HEK293T (cell line): ENCODE data around the gene SIAH1.

Source experiments
- CTCF ChIA-PET: fragments of 350-600 bp; formaldehyde crosslinking; extraction: SDS; loops from one replicate; lab custom pipeline; 2021; ENCODE audit warnings: antibody characterized with exemption, inconsistent platforms; lab: Yijun Ruan, JAX
- POLR2A ChIA-PET: fragments of 350-600 bp; formaldehyde crosslinking; extraction: SDS; loops from one replicate; lab custom pipeline; 2020; ENCODE audit warnings: antibody characterized with exemption, inconsistent platforms; lab: Yijun Ruan, JAX
- DNase-seq: peaks from one replicate; pipeline ENCODE4 v3.0.0; 2012; ENCODE audit warnings: mixed read lengths; ENCODE audit errors: extremely low spot score
- ARNT ChIP-seq: fragments of 450-650 bp; IDR thresholded peaks from 2 replicates; pipeline ENCODE4 v1.6.1; 2017; ENCODE audit warnings: mild to moderate bottlenecking
- BHLHE40 ChIP-seq: fragments of 450-650 bp; IDR thresholded peaks from 2 replicates; pipeline ENCODE4 v1.6.1; 2016; ENCODE audit warnings: mild to moderate bottlenecking, moderate library complexity, borderline replicate concordance
- CTBP1 ChIP-seq: fragments of 450-650 bp; IDR thresholded peaks from 2 replicates; pipeline ENCODE4 v1.6.1; 2016; ENCODE audit warnings: borderline replicate concordance
- ELF4 ChIP-seq: fragments of 450-650 bp; IDR thresholded peaks from 2 replicates; pipeline ENCODE4 v1.6.1; 2017; ENCODE audit warnings: antibody characterized with exemption
- FOXA1 ChIP-seq: fragments of 450-650 bp; IDR thresholded peaks from 2 replicates; pipeline ENCODE4 v1.6.1; 2016; ENCODE audit warnings: mild to moderate bottlenecking
- FOXK2 ChIP-seq: fragments of 450-650 bp; IDR thresholded peaks from 2 replicates; pipeline ENCODE4 v1.6.1; 2016; ENCODE audit warnings: mild to moderate bottlenecking
- FOXM1 ChIP-seq: fragments of 450-650 bp; IDR thresholded peaks from 2 replicates; pipeline ENCODE4 v1.6.1; 2017; ENCODE audit warnings: mild to moderate bottlenecking, borderline replicate concordance
- HDGF ChIP-seq: fragments of 450-650 bp; IDR thresholded peaks from 2 replicates; pipeline ENCODE4 v1.6.1; 2017; ENCODE audit warnings: antibody characterized with exemption, borderline replicate concordance
- L3MBTL2 ChIP-seq: fragments of 450-650 bp; conservative IDR thresholded peaks from 2 replicates; pipeline ENCODE4 v1.6.1; 2016; ENCODE audit warnings: mild to moderate bottlenecking
- LEF1 ChIP-seq: fragments of 450-650 bp; IDR thresholded peaks from 2 replicates; pipeline ENCODE4 v1.6.1; 2017; ENCODE audit warnings: mild to moderate bottlenecking, borderline replicate concordance
- NFRKB ChIP-seq: fragments of 450-650 bp; IDR thresholded peaks from 2 replicates; pipeline ENCODE4 v1.6.1; 2016; ENCODE audit warnings: mild to moderate bottlenecking, moderate library complexity
- SP1 ChIP-seq: fragments of 450-650 bp; IDR thresholded peaks from 2 replicates; pipeline ENCODE4 v1.6.1; 2017
- SUZ12 ChIP-seq: fragments of 450-650 bp; IDR thresholded peaks from 2 replicates; pipeline ENCODE4 v1.6.1; 2016; ENCODE audit warnings: mild to moderate bottlenecking
- TARDBP ChIP-seq: fragments of 450-650 bp; IDR thresholded peaks from 2 replicates; pipeline ENCODE4 v1.6.1; 2016
- ZNF384 ChIP-seq: fragments of 450-650 bp; IDR thresholded peaks from 2 replicates; pipeline ENCODE4 v1.6.1; 2016
- TF ChIP-seq, protein P1 (sequence below): fragments of 450-650 bp; IDR thresholded peaks from 2 replicates; pipeline ENCODE4 v1.6.1; 2016

The SIAH1 gene

DNA sequence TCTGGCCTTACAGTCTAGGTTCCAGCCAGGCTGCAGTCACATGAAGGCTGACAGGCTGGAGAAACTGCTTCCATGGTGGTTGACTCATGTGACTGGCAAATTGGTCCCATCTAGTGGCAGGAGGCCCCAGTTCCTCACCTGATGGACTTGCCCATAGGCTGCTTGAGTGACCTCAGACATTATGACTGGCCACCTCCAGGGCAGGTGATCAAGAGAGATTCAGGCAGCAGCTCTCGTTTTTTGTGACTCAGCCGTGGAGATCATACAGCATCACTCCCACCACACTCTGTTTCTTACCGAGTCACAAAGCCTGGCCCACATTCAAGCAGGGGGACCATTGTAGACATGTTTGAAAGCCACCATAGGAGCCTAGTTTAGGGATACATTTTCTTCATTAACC is 34.5 kb downstream of the SIAH1 start:
- CTCF ChIA-PET = no interaction called here
- no peak for TF ChIP-seq HDGF
- TF ChIP-seq L3MBTL2 = no peak
- DNase-seq = no peak
- POLR2A ChIA-PET = interaction anchor here (0.8 kb wide), 1 partner anchor 10 kb away, joined by 3 read pairs; no protein-coding TSS in a partner anchor

DNA sequence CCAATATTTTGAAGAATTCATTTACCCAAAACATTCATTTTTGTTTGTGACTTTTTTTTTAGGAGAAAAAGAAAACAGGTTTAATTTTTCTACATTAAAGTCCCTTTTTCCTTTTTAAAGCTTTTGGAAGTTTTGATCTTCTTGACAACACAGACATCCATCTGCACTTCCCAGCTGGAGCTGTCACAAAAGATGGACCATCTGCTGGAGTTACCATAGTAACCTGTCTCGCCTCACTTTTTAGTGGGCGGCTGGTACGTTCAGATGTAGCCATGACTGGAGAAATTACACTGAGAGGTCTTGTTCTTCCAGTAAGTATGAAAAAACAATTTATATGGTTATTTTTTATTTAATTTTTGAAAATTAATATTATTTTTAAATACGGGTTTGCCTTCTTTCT is 37.2 kb downstream of the SIAH1 start:
- no peak for DNase-seq
- TF ChIP-seq CTBP1 (no peak), SP1 (no peak), LEF1 (no peak), L3MBTL2 (no peak), SUZ12 (no peak), BHLHE40 (no peak), FOXA1 (no peak), HDGF (no peak), FOXM1 (no peak), NFRKB (no peak), ELF4 (no peak), TARDBP (no peak)
- TF ChIP-seq, protein P1, sequence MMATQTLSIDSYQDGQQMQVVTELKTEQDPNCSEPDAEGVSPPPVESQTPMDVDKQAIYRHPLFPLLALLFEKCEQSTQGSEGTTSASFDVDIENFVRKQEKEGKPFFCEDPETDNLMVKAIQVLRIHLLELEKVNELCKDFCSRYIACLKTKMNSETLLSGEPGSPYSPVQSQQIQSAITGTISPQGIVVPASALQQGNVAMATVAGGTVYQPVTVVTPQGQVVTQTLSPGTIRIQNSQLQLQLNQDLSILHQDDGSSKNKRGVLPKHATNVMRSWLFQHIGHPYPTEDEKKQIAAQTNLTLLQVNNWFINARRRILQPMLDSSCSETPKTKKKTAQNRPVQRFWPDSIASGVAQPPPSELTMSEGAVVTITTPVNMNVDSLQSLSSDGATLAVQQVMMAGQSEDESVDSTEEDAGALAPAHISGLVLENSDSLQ = no peak
- CTCF ChIA-PET = interaction anchor here (0.7 kb wide), 1 partner anchor 472 kb away, joined by 3 read pairs; no protein-coding TSS in a partner anchor
- POLR2A ChIA-PET = no interaction called here

DNA sequence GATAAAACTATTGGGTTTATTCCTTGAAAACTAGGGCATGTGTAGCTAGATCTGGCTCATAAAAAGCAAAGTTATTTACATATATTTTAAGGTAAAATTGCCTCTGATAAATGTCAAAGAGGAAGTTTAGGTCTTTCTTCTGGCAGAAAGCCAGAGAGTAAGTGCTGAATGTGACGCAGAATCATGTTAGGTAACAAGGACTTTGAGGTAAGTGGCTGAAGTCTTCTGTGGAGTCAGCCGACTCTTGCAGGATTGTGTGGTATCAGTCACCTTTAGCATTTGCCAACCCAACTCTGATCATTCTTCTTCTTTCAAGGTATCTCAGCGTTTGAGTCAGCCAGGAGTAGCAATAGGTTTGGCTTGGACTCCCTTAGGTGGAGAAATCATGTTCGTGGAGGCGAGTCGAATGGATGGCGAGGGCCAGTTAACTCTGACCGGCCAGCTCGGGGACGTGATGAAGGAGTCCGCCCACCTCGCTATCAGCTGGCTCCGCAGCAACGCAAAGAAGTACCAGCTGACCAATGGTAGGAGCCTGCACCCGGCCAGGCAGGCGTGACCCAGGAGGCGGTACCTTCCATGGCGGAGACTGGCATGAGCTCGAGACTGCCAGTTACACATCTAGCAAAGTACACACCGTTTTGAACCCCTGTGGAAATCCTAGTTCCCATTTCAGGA is 37.9 kb downstream of the SIAH1 start:
- no peak for DNase-seq
- CTCF ChIA-PET = no interaction called here

DNA sequence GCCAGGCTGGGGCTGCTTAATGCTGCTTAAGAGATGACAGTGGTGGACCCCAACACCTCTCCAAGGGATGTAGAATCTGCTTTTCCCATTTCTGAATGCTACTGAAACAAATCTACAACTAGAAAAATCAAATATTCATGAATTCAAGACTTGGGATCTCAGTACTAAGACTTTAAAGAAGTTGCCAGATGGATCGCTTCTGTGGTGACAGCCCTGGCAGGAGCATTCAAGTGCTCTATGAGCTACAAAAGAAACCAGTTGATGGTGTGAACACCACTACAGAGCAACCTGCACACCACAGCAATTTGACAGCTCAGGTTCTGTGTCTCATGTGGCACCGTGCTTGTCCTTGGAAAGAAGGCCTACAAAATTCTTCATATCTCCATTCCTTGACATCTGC is 42.6 kb downstream of the SIAH1 start:
- TF ChIP-seq SP1 (no peak), BHLHE40 (no peak), L3MBTL2 (no peak), SUZ12 (no peak), FOXK2 (no peak), ARNT (no peak), ELF4 (no peak), NFRKB (no peak), ZNF384 (no peak), CTBP1 (no peak), LEF1 (no peak)
- TF ChIP-seq, protein P1 = no peak
- DNase-seq = no peak
- ChIA-PET CTCF (no interaction called here), POLR2A (no interaction called here)

More for the DNA sequence above, 37.9 kb downstream of the SIAH1 start:
- POLR2A ChIA-PET = interaction anchor here (1.6 kb wide), 1 partner anchor 18 kb away, joined by 5 read pairs; no protein-coding TSS in a partner anchor
- TF ChIP-seq SP1 (no peak), FOXM1 (no peak), FOXA1 (no peak)

DNA sequence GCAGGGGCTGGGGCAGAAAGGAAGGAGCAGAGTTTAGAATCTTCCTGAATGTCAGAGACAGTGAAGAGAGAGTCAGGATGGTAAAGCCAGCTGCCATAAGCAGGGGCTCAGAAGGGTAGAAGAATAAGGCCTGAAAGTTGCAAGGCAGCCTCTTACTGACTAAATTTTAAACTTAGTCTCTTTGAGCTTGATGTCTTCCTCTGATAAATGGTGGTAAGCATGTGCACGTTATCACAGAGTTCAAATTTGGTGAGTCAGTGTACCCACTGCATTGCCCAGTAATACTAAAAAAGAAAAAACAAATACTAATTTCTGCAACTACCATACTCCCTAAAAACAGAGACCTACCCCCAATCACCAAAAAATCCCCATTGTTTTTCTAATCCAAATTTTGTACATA is 45.2 kb downstream of the SIAH1 start:
- ChIA-PET POLR2A (no interaction called here), CTCF (no interaction called here)
- DNase-seq = no peak
- TF ChIP-seq L3MBTL2 = no peak
- TF ChIP-seq LEF1 = no peak
- TF ChIP-seq ZNF384 = no peak
- no peak for TF ChIP-seq SP1
- no peak for TF ChIP-seq FOXA1

DNA sequence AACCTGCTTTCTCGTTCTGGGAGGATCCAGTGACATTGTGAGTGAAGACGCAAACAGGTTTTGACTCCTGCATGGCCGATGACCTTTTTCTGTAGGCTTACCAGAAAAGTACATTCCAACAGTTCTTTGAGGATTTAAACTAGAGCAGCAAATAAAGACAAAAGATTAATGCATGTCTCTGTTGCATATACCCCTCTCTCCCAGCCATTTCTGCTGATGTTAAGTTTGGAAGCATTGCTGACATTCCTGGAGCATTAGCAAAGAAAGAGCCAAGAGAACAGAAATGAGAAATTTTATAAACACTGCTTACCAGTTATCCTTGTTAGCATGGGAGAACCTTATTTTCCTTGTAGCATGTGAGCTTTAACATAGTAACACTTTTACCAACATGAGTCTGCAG is 49.3 kb downstream of the SIAH1 start:
- no peak for DNase-seq
- CTCF ChIA-PET = no interaction called here
- no peak for TF ChIP-seq ELF4
- no peak for TF ChIP-seq HDGF
- no peak for TF ChIP-seq CTBP1
- no peak for TF ChIP-seq L3MBTL2
- no peak for TF ChIP-seq SUZ12
- TF ChIP-seq TARDBP = no peak
- TF ChIP-seq, protein P1 = no peak
- no peak for TF ChIP-seq LEF1
- no peak for TF ChIP-seq ARNT
- no peak for TF ChIP-seq SP1
- TF ChIP-seq ZNF384 = no peak
- no peak for TF ChIP-seq FOXK2
- no peak for TF ChIP-seq BHLHE40
- TF ChIP-seq FOXA1 = no peak
- no peak for TF ChIP-seq NFRKB
- TF ChIP-seq FOXM1 = no peak
- POLR2A ChIA-PET = no interaction called here

DNA sequence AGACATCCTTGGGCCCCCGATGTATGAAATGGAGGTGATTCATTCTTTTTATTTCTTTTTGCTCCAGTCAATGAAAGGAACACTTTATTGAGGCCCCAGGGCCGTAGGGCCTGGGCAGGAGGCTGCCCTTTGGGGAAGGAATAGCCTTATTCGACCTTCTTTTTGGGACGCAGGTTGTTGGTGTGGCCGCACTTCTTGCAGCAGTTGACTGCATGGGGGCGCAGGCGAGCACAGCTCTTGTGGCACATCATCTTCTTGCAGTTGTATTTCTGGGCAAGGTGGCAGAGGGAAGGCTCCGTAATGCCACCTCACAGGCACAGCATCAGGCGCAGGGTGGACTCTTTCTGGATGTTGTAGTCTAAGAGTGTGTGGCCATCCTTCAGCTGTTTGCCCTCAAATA is 50.9 kb downstream of the SIAH1 start:
- DNase-seq = no peak
- TF ChIP-seq ZNF384 = no peak
- no peak for TF ChIP-seq CTBP1
- ChIA-PET POLR2A (no interaction called here), CTCF (interaction anchor here (0.7 kb wide), 1 partner anchor 20 kb away, joined by 4 read pairs; no protein-coding TSS in a partner anchor)
